Adrenal gland (tissue), 12 donors: ENCODE data around the gene COL25A1. TPM values are rescaled to one million over a fixed set of nuclear protein-coding genes. Genes with fewer than 3 reads are reported as not detected.
"Not testable (repeated sequence)": the region's sequence is repeated elsewhere in the genome, so short reads cannot be mapped to it uniquely, and the experiment has no call there.

Source experiments
- DNase-seq, 7 donors: peaks; one replicate each; pipeline ENCODE4 v3.0.0-alpha.2; 2019 to 2020
- H3K27ac ChIP-seq, 5 donors: fragments of 200-600 bp; sonication (generic) in 4 of 5; 1 replicate in 3 of 5; 2 replicates in 2 of 5; pipeline versions ENCODE4 v1.5.1 to v1.8.0; 2016 to 2020; ENCODE audit warnings: mild to moderate bottlenecking in 1 of 5
- H3K27me3 ChIP-seq: fragments of 200-600 bp; 2 replicates; pipeline ENCODE4 v1.8.0; 2021
- H3K36me3 ChIP-seq, 2 donors: fragments of 200-600 bp; replicated peaks in 1 of 2; 1 replicate in 1 of 2; 2 replicates in 1 of 2; pipeline versions ENCODE4 v1.5.1 to v1.8.0; 2018 to 2022
- H3K4me1 ChIP-seq, 2 donors: fragments of 200-600 bp; replicated peaks in 1 of 2; 1 replicate in 1 of 2; 2 replicates in 1 of 2; pipeline versions ENCODE4 v1.5.1 to v1.8.0; 2018 to 2021
- H3K4me3 ChIP-seq, 4 donors: fragments of 200-600 bp; sonication (generic) in 3 of 4; one replicate each; pipeline ENCODE4 v1.5.1; 2016 to 2018
- H3K9me3 ChIP-seq, 3 donors: fragments of 200-600 bp; sonication (generic) in 1 of 3; replicated peaks in 1 of 3; 1 replicate in 2 of 3; 2 replicates in 1 of 3; pipeline versions ENCODE4 v1.5.1 to v1.8.0; 2016 to 2021
- CTCF ChIP-seq, 6 experiments: fragments of 450-650 bp in 4 of 6; fragments of 200-600 bp in 2 of 6; sonication (generic) in 1 of 6; IDR thresholded peaks; 1 replicate in 5 of 6; 2 replicates in 1 of 6; pipeline versions ENCODE4 v1.5.1 to v1.8.0; 2016 to 2021; ENCODE audit warnings: antibody characterized with exemption in 6 of 6, mild to moderate bottlenecking in 2 of 6, moderate library complexity in 1 of 6
- POLR2A ChIP-seq, 2 donors: fragments of 450-650 bp; IDR thresholded peaks; one replicate each; pipeline ENCODE4 v1.6.1; 2017; ENCODE audit warnings: antibody characterized with exemption in 2 of 2, mild to moderate bottlenecking in 2 of 2, moderate library complexity in 1 of 2
- WGBS, 4 donors: extraction: QIAGEN DNeasy Blood & Tissue Kit in 2 of 4; methylation state at CpG; one replicate each; pipeline versions ENCODE4 v1.1.5 to v1.1.7; 2013 to 2017; 5-methylcytosine and 5-hydroxymethylcytosine counted together
- intact Hi-C, 2 donors: fragments of 100-400 bp; cut with DNase I; formaldehyde crosslinking; loops; one replicate each; pipeline versions ENCODE4 v1.14.1 to v1.15.0; 2022 to 2023
- polyA plus RNA-seq, 3 donors: library from polyadenylated mRNA; stranded (reverse); fragments of 200-250 nt in 2 of 3; fragments of 350-450 nt in 1 of 3; fragmentation: Illumina TruSeq in 1 of 3; extraction: RNeasy Lipid Tissue Mini Kit (QIAGEN cat#74804) in 1 of 3; gene quantifications; one replicate each; pipeline ENCODE4 v1.2.3, GENCODE V29; 2013 to 2014
- total RNA-seq, 9 donors: library from RNA; depleted of rRNA in 4 of 9; stranded (reverse); fragments of >200 nt in 4 of 9; fragments of 120-200 nt in 1 of 9; fragmentation: NEBNext Ultra II Directional in 1 of 9; extraction: Animal tissue kit (Norgen Biotek cat#: 25700) in 1 of 9; gene quantifications; one replicate each; pipeline versions ENCODE4 v1.1.0 to v1.2.4, GENCODE V29; 2013 to 2023
- donor health status: healthy with polysubstance abuse.
- donor health status: Bipolar disorder and iron deficiency.
- donor health status: DM: yes; HTN: yes; CAD: no.
- donor health status: DM: no; HTN: no; CAD: no.
- donor health status: DM: no; HTN: no; CAD: no.
- donor health status: DM: yes; HTN: yes; CAD: no.

COL25A1 gene
- total and polyA plus RNA-seq, 12 donors, result 0.05 to 2.1 (median 0.47) TPM

GRCh38 chr4:109026588-109026987, 275.9 kb downstream of the COL25A1 start:
- intact Hi-C loops, result no loop called here
- Histone ChIP-seq H3K4me1 (no peaks in the 10 kb centered on the region), H3K36me3 (no peaks in the 10 kb centered on the region), H3K4me3 (no peak overlapping the region), H3K27ac (no peak overlapping the region), H3K27me3 (no peaks in the 10 kb centered on the region), H3K9me3 (no peaks in the 10 kb centered on the region)
- WGBS, 4 donors, result 77 to 80% (median 78%) methylated on average over 4 of the region's 4 CpGs
- TF ChIP-seq CTCF (IDR thresholded peaks at IDR 0.05) (no peak), POLR2A (IDR thresholded peaks at IDR 0.05) (no peak)
- no peak for DNase-seq

GRCh38 chr4:109025471-109026076, 276.9 kb downstream of the COL25A1 start:
- WGBS, 4 donors, result 61 to 72% (median 66%) methylated on average over 3 of the region's 3 CpGs
- TF ChIP-seq CTCF (IDR thresholded peaks at IDR 0.05) (no peak), POLR2A (IDR thresholded peaks at IDR 0.05) (no peak)
- H3K36me3 ChIP-seq, result no peaks in the 10 kb centered on the region
- no peaks in the 10 kb centered on the region for H3K27me3 ChIP-seq
- H3K27ac ChIP-seq, result no peak overlapping the region
- intact Hi-C loops, result no loop called here
- no peaks in the 10 kb centered on the region for H3K4me1 ChIP-seq
- DNase-seq, result no peak
- no peaks in the 10 kb centered on the region for H3K9me3 ChIP-seq
- no peak overlapping the region for H3K4me3 ChIP-seq

DNA sequence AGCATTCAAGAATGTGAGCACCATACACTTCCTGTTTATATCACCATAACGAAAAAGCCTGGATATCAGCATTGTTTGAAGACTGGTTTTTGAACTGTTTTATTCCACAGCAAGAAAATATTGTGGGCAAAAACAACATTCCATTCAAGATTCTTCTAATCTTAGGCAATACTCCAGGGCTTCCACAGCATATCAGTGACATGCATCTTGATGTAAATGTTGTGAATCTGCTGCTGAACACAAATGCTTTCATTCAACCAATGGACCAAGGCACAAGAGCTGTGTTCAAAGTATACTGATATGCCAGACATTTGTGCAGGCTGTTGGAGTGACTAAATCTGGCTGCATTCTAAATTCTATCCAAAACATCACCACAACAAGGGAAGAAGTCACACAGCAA, 279.5 kb downstream of the COL25A1 start:
- intact Hi-C loops, result no loop called here
- 70 to 100% (median 73%) methylated on average over 1 of the region's 1 CpG for WGBS, 4 donors

DNA sequence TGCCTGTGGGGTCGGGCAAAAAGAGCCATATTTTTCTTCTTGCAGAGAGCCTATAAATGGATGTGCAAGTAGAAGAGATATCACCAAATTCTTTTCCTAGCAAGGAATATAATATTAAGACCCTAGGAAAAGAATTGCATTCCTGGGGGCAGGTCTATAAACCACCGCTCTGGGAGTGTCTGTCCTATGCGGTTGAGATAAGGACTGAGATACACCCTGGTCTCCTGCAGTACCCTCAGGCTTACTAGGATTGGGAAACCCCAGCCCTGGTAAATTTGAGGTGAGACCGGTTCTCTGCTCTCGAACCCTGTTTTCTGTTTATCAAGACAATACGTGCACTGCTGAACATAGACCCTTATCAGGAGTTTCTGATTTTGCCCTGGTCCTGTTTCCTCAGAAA, 280.8 kb downstream of the COL25A1 start:
- intact Hi-C loops, result not testable (repeated sequence)

More for the DNA sequence above, 279.5 kb downstream of the COL25A1 start:
- Histone ChIP-seq H3K36me3 (no peaks in the 10 kb centered on the region), H3K4me3 (no peak overlapping the region), H3K27me3 (no peaks in the 10 kb centered on the region), H3K4me1 (no peaks in the 10 kb centered on the region), H3K9me3 (no peaks in the 10 kb centered on the region), H3K27ac (no peak overlapping the region)
- TF ChIP-seq POLR2A (IDR thresholded peaks at IDR 0.05) (no peak), CTCF (IDR thresholded peaks at IDR 0.05) (no peak)
- DNase-seq, result no peak

DNA sequence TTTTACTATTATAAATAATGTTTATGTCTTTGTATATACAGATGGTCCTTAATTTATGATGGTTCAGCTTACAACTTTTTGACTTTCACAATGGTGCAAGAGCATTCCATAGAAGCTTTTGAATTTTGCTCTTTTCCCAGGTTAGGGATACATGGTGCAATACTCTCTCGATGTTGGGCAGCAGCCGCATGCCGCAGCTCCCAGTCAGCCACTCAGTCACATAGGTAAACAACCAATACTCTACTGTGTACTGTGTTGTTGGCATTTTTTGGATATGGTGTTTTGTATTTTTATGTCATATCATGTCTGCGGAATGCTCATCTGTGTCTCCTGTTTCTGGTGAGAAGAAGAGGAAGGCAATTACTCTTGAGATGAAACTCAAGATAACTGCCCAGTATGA, 281.6 kb downstream of the COL25A1 start:
- no peak for DNase-seq
- 90 to 93% (median 92%) methylated on average over 4 of the region's 4 CpGs for WGBS, 4 donors

More for the DNA sequence above, 280.8 kb downstream of the COL25A1 start:
- not testable (repeated sequence) for H3K4me1 ChIP-seq, H3K27me3 ChIP-seq, H3K4me3 ChIP-seq, H3K27ac ChIP-seq, H3K9me3 ChIP-seq, DNase-seq, H3K36me3 ChIP-seq
- 89 to 96% (median 93%) methylated on average over 6 of the region's 6 CpGs for WGBS, 4 donors

More for the DNA sequence above, 281.6 kb downstream of the COL25A1 start:
- H3K4me3 ChIP-seq, result no peak overlapping the region
- H3K9me3 ChIP-seq, result no peaks in the 10 kb centered on the region
- no peak overlapping the region for H3K27ac ChIP-seq
- intact Hi-C loops, result no loop called here
- no peaks in the 10 kb centered on the region for H3K36me3 ChIP-seq
- no peak for TF ChIP-seq POLR2A (IDR thresholded peaks at IDR 0.05)
- no peak for TF ChIP-seq CTCF (IDR thresholded peaks at IDR 0.05)
- H3K4me1 ChIP-seq, result no peaks in the 10 kb centered on the region
- no peaks in the 10 kb centered on the region for H3K27me3 ChIP-seq
